Tibial nerve (tissue), 4 donors: ENCODE results near the gene WSCD2. TPM values are rescaled to one million over a fixed set of nuclear protein-coding genes. Genes with fewer than 3 reads are reported as not detected.

Experiments used
- DNase-seq, 2 donors: peaks; one replicate each; pipeline ENCODE4 v3.0.0-alpha.2; 2019; ENCODE audit warnings: low spot score in 2 of 2
- H3K27ac ChIP-seq, 4 donors: fragments of 200-600 bp; sonication (generic) in 3 of 4; one replicate each; pipeline ENCODE4 v1.5.1; 2017 to 2019; ENCODE audit warnings: mild to moderate bottlenecking in 1 of 4
- H3K27me3 ChIP-seq, 2 donors: fragments of 200-600 bp; sonication (generic) in 1 of 2; one replicate each; pipeline versions ENCODE4 v1.5.1 to v1.6.0; 2017 to 2019
- H3K36me3 ChIP-seq, 3 donors: fragments of 200-600 bp; sonication (generic); one replicate each; pipeline ENCODE4 v1.5.1; 2018 to 2019
- H3K4me1 ChIP-seq, 4 donors: fragments of 200-600 bp; sonication (generic) in 3 of 4; one replicate each; pipeline ENCODE4 v1.5.1; 2017 to 2019
- H3K4me3 ChIP-seq, 4 donors: fragments of 200-600 bp; sonication (generic) in 3 of 4; one replicate each; pipeline ENCODE4 v1.5.1; 2017 to 2019; ENCODE audit warnings: mild to moderate bottlenecking in 1 of 4, moderate library complexity in 1 of 4
- H3K9me3 ChIP-seq, 4 donors: fragments of 200-600 bp; sonication (generic) in 3 of 4; one replicate each; pipeline ENCODE4 v1.5.1; 2017 to 2019
- EP300 ChIP-seq, 2 donors: sonication (generic); formaldehyde crosslinking; IDR thresholded peaks; one replicate each; pipeline ENCODE4 v1.6.1; 2017; ENCODE audit warnings: antibody characterized with exemption in 2 of 2, mild to moderate bottlenecking in 1 of 2
- POLR2A ChIP-seq, 2 donors: fragments of 450-650 bp; IDR thresholded peaks; one replicate each; pipeline ENCODE4 v1.6.1; 2017; ENCODE audit warnings: antibody characterized with exemption in 2 of 2, mild to moderate bottlenecking in 2 of 2, moderate library complexity in 2 of 2
- WGBS, 2 donors: methylation state at CpG; one replicate each; pipeline ENCODE4 v1.1.5; 2018; 5-methylcytosine and 5-hydroxymethylcytosine counted together
- total RNA-seq, 4 donors: library from RNA; depleted of rRNA; stranded (reverse); fragments of >200 nt; gene quantifications; one replicate each; pipeline ENCODE4 v1.1.0, GENCODE V29; 2016
- TF ChIP-seq, protein P1 (sequence below), 5 experiments: fragments of 200-600 bp in 3 of 5; fragments of 450-650 bp in 2 of 5; sonication (generic) in 3 of 5; IDR thresholded peaks; one replicate each; pipeline ENCODE4 v1.5.1; 2016 to 2019; ENCODE audit warnings: antibody characterized with exemption in 5 of 5, mild to moderate bottlenecking in 3 of 5, moderate library complexity in 2 of 5

The WSCD2 gene
- total RNA-seq, 4 donors from 2014 or later = 4.2 to 38.9 (median 20.8) TPM

DNA sequence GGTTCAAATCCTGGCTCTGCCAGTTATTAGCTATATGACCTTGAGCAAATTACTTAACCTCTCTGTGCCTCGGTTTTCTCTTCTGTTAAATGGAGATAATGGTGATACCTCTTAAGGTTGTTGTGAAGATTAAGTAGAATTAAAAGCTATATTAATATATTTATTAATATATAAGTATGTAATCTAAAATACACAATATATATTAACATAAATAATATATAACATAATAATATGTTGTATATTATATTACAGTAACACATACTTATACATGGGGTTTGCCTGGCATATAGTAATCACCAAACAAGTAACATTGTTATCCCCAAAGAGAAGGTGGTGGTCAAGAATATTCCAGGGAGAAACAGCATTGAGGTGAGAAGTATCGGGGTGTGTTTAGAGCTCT is 118.0 kb downstream of the WSCD2 start:
- Histone ChIP-seq H3K36me3 (peaks cover 0 to 10% (median 0%) of the 10 kb centered on the region in 3 donors), H3K9me3 (no peaks in the 10 kb centered on the region), H3K27me3 (no peaks in the 10 kb centered on the region), H3K27ac (no peak overlapping the region), H3K4me1 (no peaks in the 10 kb centered on the region), H3K4me3 (no peak overlapping the region)
- no peak for TF ChIP-seq EP300 (IDR thresholded peaks at IDR 0.05)
- TF ChIP-seq POLR2A (IDR thresholded peaks at IDR 0.05) = no peak
- TF ChIP-seq, protein P1, sequence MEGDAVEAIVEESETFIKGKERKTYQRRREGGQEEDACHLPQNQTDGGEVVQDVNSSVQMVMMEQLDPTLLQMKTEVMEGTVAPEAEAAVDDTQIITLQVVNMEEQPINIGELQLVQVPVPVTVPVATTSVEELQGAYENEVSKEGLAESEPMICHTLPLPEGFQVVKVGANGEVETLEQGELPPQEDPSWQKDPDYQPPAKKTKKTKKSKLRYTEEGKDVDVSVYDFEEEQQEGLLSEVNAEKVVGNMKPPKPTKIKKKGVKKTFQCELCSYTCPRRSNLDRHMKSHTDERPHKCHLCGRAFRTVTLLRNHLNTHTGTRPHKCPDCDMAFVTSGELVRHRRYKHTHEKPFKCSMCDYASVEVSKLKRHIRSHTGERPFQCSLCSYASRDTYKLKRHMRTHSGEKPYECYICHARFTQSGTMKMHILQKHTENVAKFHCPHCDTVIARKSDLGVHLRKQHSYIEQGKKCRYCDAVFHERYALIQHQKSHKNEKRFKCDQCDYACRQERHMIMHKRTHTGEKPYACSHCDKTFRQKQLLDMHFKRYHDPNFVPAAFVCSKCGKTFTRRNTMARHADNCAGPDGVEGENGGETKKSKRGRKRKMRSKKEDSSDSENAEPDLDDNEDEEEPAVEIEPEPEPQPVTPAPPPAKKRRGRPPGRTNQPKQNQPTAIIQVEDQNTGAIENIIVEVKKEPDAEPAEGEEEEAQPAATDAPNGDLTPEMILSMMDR (IDR thresholded peaks at IDR 0.05) = no peak
- WGBS, 2 donors = 80 to 86% methylated on average over 2 of the region's 2 CpGs
- no peak for DNase-seq

DNA sequence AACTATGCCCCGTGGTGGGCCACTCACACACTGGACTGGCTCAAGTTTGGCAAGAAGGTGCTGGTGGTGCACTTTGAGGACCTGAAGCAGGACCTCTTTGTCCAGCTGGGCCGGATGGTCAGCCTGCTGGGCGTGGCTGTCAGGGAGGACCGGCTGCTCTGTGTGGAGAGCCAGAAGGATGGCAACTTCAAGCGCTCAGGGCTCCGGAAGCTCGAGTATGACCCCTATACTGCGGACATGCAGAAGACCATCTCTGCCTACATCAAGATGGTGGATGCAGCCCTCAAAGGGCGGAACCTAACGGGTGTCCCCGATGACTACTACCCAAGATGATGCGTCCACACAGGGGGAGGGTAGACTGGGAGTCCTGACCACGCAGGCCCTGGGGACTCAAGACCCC is 118.9 kb downstream of the WSCD2 start:
- no peak overlapping the region for H3K4me3 ChIP-seq
- peaks cover 0 to 10% (median 0%) of the 10 kb centered on the region in 3 donors for H3K36me3 ChIP-seq
- WGBS, 2 donors = 85 to 91% methylated on average over 12 to 13 of the region's 13 CpGs
- no peaks in the 10 kb centered on the region for H3K4me1 ChIP-seq
- peaks cover 0 to 5% of the 10 kb centered on the region in 2 donors for H3K27me3 ChIP-seq
- no peak overlapping the region for H3K27ac ChIP-seq
- no peaks in the 10 kb centered on the region for H3K9me3 ChIP-seq
- no peak for TF ChIP-seq POLR2A (IDR thresholded peaks at IDR 0.05)
- no peak for DNase-seq

- peaks cover 0 to 5% of the 10 kb centered on the region in 2 donors for H3K27me3 ChIP-seq
- H3K4me1 ChIP-seq = no peaks in the 10 kb centered on the region
- H3K36me3 ChIP-seq = peaks cover 0 to 10% (median 0%) of the 10 kb centered on the region in 3 donors
- no peak overlapping the region for H3K4me3 ChIP-seq
- WGBS, 2 donors = 72 to 74% methylated on average over 7 of the region's 7 CpGs
- H3K9me3 ChIP-seq = no peaks in the 10 kb centered on the region
- DNase-seq = no peak
- H3K27ac ChIP-seq = no peak overlapping the region
- TF ChIP-seq POLR2A (IDR thresholded peaks at IDR 0.05) (no peak), EP300 (IDR thresholded peaks at IDR 0.05) (no peak)
- TF ChIP-seq, protein P1 (IDR thresholded peaks at IDR 0.05) = no peak
Measured at GRCh38 chr12:108252523-108252922, 123.4 kb downstream of the WSCD2 start.

DNA sequence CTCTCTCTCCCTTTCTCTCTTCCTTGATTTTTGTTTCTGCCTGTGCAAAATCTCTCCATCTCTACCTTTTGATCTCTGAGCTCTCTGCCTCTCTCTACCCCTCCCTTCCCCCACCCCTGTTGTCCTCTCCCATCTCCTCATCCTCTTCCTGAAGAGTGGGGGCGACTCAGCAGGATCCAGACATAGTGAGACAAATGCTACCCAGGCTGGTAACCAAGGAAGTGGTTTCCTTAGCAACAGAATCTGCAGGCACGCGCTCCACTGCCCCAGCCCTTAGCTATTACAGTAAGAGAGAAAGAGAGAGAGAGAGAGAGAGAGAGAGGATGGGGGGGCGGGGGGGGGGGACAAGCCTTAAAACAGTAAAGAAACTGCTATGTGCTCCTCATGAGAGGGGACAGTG is 124.5 kb downstream of the WSCD2 start:
- Histone ChIP-seq H3K27ac (no peak overlapping the region), H3K36me3 (peaks cover 0 to 3% (median 0%) of the 10 kb centered on the region in 3 donors), H3K4me3 (no peak overlapping the region), H3K4me1 (no peaks in the 10 kb centered on the region), H3K27me3 (peaks cover 0 to 5% of the 10 kb centered on the region in 2 donors), H3K9me3 (peaks cover 0 to 1% (median 0%) of the 10 kb centered on the region in 4 donors)
- 4 to 6% methylated on average over 4 of the region's 4 CpGs for WGBS, 2 donors
- TF ChIP-seq, protein P1 (IDR thresholded peaks at IDR 0.05) = no peak
- TF ChIP-seq EP300 (IDR thresholded peaks at IDR 0.05) (no peak), POLR2A (IDR thresholded peaks at IDR 0.05) (no peak)
- no peak for DNase-seq

DNA sequence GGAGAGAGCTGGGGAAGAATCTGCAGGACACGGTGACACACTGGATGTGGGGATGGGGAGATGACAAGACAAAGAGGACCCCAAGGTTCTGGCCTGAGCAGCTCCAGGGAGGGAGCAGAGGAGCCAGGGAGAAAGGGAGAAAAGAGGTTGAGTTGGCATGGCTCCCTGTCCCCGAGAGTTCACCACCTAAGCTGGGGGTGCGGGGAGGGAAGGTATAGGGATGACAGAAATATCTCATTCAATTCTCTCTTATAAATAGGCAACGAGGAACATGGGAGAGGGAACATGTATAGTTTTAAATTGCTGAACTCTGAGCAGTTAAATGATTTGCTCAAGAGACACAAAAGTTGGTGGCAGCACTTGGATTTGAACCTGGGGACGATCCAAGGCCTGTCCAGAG is 124.9 kb downstream of the WSCD2 start:
- no peaks in the 10 kb centered on the region for H3K4me1 ChIP-seq
- DNase-seq = no peak
- H3K9me3 ChIP-seq = peaks cover 0 to 5% (median 0%) of the 10 kb centered on the region in 4 donors
- H3K27me3 ChIP-seq = peaks cover 0 to 5% of the 10 kb centered on the region in 2 donors
- no peak overlapping the region for H3K4me3 ChIP-seq
- TF ChIP-seq EP300 (IDR thresholded peaks at IDR 0.05) = no peak
- no peaks in the 10 kb centered on the region for H3K36me3 ChIP-seq
- WGBS, 2 donors = 47 to 48% methylated on average over 5 of the region's 5 CpGs
- no peak overlapping the region for H3K27ac ChIP-seq

DNA sequence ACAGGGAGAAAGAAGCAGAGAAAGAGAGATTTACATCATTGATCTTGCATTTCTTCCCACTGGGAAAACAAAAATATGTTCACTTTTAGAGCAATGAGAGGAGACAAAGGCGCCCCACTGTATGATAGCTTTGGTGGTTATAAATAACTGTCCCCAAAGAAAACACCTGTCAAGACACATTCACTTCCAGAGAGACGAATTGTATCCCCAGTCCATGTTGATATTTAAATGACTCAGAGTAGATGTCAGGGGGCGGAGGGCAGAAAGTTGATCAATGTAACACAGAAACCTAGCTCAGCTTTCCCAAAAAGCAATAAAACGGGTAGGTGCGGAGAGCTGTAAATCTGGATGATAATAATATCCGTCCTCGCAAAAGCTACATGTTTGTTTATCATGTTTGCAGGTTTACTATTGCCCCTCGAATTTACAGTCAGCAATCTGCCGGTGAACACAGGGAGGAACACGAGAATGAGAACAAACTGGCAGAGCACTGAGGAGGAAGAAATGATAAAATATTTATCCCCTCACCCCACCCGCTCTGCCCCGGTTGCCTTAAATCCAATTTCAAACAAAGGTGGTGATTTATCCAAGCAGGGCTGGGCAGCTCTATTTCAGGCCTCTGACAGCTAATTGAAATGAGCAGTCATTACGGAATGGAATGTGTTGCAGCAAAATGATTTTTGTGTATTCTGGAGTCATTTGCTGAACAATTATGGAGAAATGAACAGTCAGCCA is 125.6 kb downstream of the WSCD2 start:
- Histone ChIP-seq H3K4me1 (no peaks in the 10 kb centered on the region), H3K27me3 (peaks cover 0 to 5% of the 10 kb centered on the region in 2 donors), H3K27ac (no peak overlapping the region), H3K36me3 (no peaks in the 10 kb centered on the region), H3K4me3 (no peak overlapping the region), H3K9me3 (peaks cover 0 to 12% (median 0%) of the 10 kb centered on the region in 4 donors)
- TF ChIP-seq, protein P1 (IDR thresholded peaks at IDR 0.05) = no peak
- TF ChIP-seq POLR2A (IDR thresholded peaks at IDR 0.05) (no peak), EP300 (IDR thresholded peaks at IDR 0.05) (no peak)
- no peak for DNase-seq
- 36 to 39% methylated on average over 13 of the region's 13 CpGs for WGBS, 2 donors
